T-helper 9 cell (primary cell): ENCODE data around the gene SYT15.
"Not testable (repeated sequence)": the region's sequence is repeated elsewhere in the genome, so short reads cannot be mapped to it uniquely, and the experiment has no call there.

Experiments
- DNase-seq: peaks from one replicate; pipeline ENCODE4 v3.0.0-alpha.2; 2020
- total RNA-seq, 2 donors: gene quantifications; one replicate each; lab custom pipeline; 2026; lab: John Stamatoyannopoulos, UW

The SYT15 gene
- 0 reads per million in 2 donors for total RNA-seq

- DNase-seq: not testable (repeated sequence)
Measured at GRCh38 chr10:46578474-46579178, at the start of gene SYT15. SYT15 (plus strand) TSS chr10:46579128; CDS start chr10:46579169, 41 bp downstream.

- DNase-seq: not testable (repeated sequence)
Measured at GRCh38 chr10:46529742-46530141, 49.2 kb upstream of the SYT15 start.

GRCh38 chr10:46530249-46531186 lies 48.4 kb upstream of the SYT15 start:
- DNase-seq: no peak

- not testable (repeated sequence) for DNase-seq
Measured at GRCh38 chr10:46532256-46532655, 46.7 kb upstream of the SYT15 start.

GRCh38 chr10:46534828-46535524 lies 44.0 kb upstream of the SYT15 start:
- DNase-seq: no peak

- DNase-seq: no peak
Measured at GRCh38 chr10:46536171-46536570, 42.8 kb upstream of the SYT15 start.

GRCh38 chr10:46536781-46537180 lies 42.1 kb upstream of the SYT15 start:
- DNase-seq: no peak

- DNase-seq: no peak
Measured at GRCh38 chr10:46537309-46537708, 41.6 kb upstream of the SYT15 start.

GRCh38 chr10:46538155-46538554 lies 40.8 kb upstream of the SYT15 start:
- DNase-seq: no peak

- DNase-seq: no peak
Measured at GRCh38 chr10:46538717-46539426, 40.1 kb upstream of the SYT15 start.

- no peak for DNase-seq
Measured at GRCh38 chr10:46539596-46540411, 39.1 kb upstream of the SYT15 start.

- DNase-seq: no peak
Measured at GRCh38 chr10:46540412-46541016, 38.4 kb upstream of the SYT15 start.

GRCh38 chr10:46541017-46541661 lies 37.8 kb upstream of the SYT15 start:
- DNase-seq: no peak

GRCh38 chr10:46541735-46542566 lies 37.0 kb upstream of the SYT15 start:
- no peak for DNase-seq

GRCh38 chr10:46542567-46543465 lies 36.1 kb upstream of the SYT15 start:
- no peak for DNase-seq

GRCh38 chr10:46543466-46544377 lies 35.2 kb upstream of the SYT15 start:
- no peak for DNase-seq
